Stimulated activated CD4-positive, alpha-beta T cell treated with anti-CD3 and anti-CD28 coated beads, Interleukin-12 subunit alpha, Interleukin-12 subunit beta, amount 100 ng/mL, for 48 hours (primary cell): Measurements from ENCODE around the gene PIP5K1A.
"Not testable (repeated sequence)": the region's sequence is repeated elsewhere in the genome, so short reads cannot be mapped to it uniquely, and the experiment has no call there.

Experiments
- DNase-seq, 3 donors: peaks; one replicate each; pipeline ENCODE4 v3.0.0-alpha.2; 2020; ENCODE audit warnings: low read depth in 2 of 3, low spot score in 1 of 3

PIP5K1A gene

GRCh38 chr1:151198254-151199127 lies at the start of gene PIP5K1A:
Gene PIP5K1A (plus strand): TSS chr1:151198552. CDS start chr1:151198997, 445 bp downstream.
- DNase-seq: peak; percentile 94 to 99 (median 97)

GRCh38 chr1:151156515-151156819 lies 41.9 kb upstream of the PIP5K1A start, which contains the start of gene TNFAIP8L2:
Gene TNFAIP8L2 (plus strand): TSS chr1:151156649. CDS start chr1:151158698, 2,049 bp downstream.
- DNase-seq: peak; percentile 67 to 76 (median 76)

- DNase-seq: peak; percentile 53 to 59 (median 54)
These were observed 41.3 kb upstream of the PIP5K1A start for GRCh38 chr1:151157067-151157531.

GRCh38 chr1:151158326-151158725 lies 40.0 kb upstream of the PIP5K1A start:
- peak; percentile 52 to 57 (median 53) for DNase-seq

- DNase-seq: no peak
These were observed 39.6 kb upstream of the PIP5K1A start for GRCh38 chr1:151158751-151159251.

GRCh38 chr1:151159373-151159772 lies 39.0 kb upstream of the PIP5K1A start:
- DNase-seq: no peak

GRCh38 chr1:151164732-151165280 lies 33.5 kb upstream of the PIP5K1A start:
- no peak for DNase-seq

- no peak for DNase-seq
These were observed 33.0 kb upstream of the PIP5K1A start for GRCh38 chr1:151165281-151165737.

GRCh38 chr1:151165738-151166504 lies 32.4 kb upstream of the PIP5K1A start, which contains the start of the genes LYSMD1 and SCNM1:
Gene LYSMD1 (minus strand): TSS chr1:151165902. CDS start chr1:151165258, 644 bp downstream.
Gene SCNM1 (plus strand): TSS chr1:151166144. CDS start chr1:151166153, 9 bp downstream.
- DNase-seq: peak; percentile 95 to 97 (median 97)

GRCh38 chr1:151166505-151166956 lies 31.8 kb upstream of the PIP5K1A start:
- no peak for DNase-seq

GRCh38 chr1:151167116-151167515 lies 31.2 kb upstream of the PIP5K1A start:
- no peak for DNase-seq

- no peak for DNase-seq
These were observed 27.2 kb upstream of the PIP5K1A start for GRCh38 chr1:151171190-151171589.

GRCh38 chr1:151175041-151175741 lies 23.2 kb upstream of the PIP5K1A start:
- no peak for DNase-seq

- no peak for DNase-seq
These were observed 22.5 kb upstream of the PIP5K1A start, which contains the start of gene TMOD4 for GRCh38 chr1:151175863-151176262. Gene TMOD4 (minus strand): TSS chr1:151175981. CDS start chr1:151174875, 1,106 bp downstream.

- DNase-seq: no peak
These were observed 21.8 kb upstream of the PIP5K1A start for GRCh38 chr1:151176514-151177045.

GRCh38 chr1:151184211-151184610 lies 14.1 kb upstream of the PIP5K1A start:
- DNase-seq: no peak

- no peak for DNase-seq
These were observed 11.1 kb upstream of the PIP5K1A start for GRCh38 chr1:151187205-151187604.

GRCh38 chr1:151188667-151189066 lies 9.7 kb upstream of the PIP5K1A start:
- not testable (repeated sequence) for DNase-seq

- peak; percentile 72 to 81 (median 74) for DNase-seq
These were observed 8.5 kb upstream of the PIP5K1A start, which contains the start of gene VPS72 for GRCh38 chr1:151189637-151190445. Gene VPS72 (minus strand): TSS chr1:151190197. CDS start chr1:151190121, 76 bp downstream.
